SK-N-SH (cell line): ENCODE measurements around the gene DYNLT2B. TPM values are rescaled to one million over a fixed set of nuclear protein-coding genes. Genes with fewer than 3 reads are reported as not detected.

Source experiments
- CTCF ChIA-PET: fragments of 300-600, 350-600 bp; formaldehyde crosslinking; extraction: SDS; loops from one replicate; lab custom pipeline; 2021; lab: Yijun Ruan, JAX
- POLR2A ChIA-PET: fragments of 350-600 bp; sonication (Branson Sonifier 250); formaldehyde crosslinking; extraction: SDS; loops from one replicate; lab custom pipeline; 2020; ENCODE audit warnings: antibody characterized with exemption, inconsistent platforms; lab: Yijun Ruan, JAX
- DNase-seq: peaks from one replicate; pipeline ENCODE4 v3.0.0; 2012
- H2AFZ ChIP-seq: fragments of 200-600 bp; sonication (generic); 2 replicates; pipeline ENCODE4 v1.8.1; 2016; ENCODE audit warnings: antibody characterized with exemption, mild to moderate bottlenecking, low read depth
- H3F3A ChIP-seq: fragments of 200-600 bp; sonication (generic); replicated peaks from 2 replicates; pipeline ENCODE3; 2016; ENCODE audit warnings: antibody characterized with exemption, mild to moderate bottlenecking; ENCODE audit not compliant: insufficient read depth
- H3K27ac ChIP-seq, 2 experiments: fragments of 200-500 bp in 1 of 2; fragments of 200-600 bp in 1 of 2; sonication (Bioruptor generic) in 1 of 2; sonication (generic), shearing (Covaris generic) in 1 of 2; 2 replicates each; pipeline versions ENCODE4 v1.5.1 to v1.6.1; 2014 to 2016; ENCODE audit warnings: low read depth in 2 of 2, inconsistent platforms in 1 of 2, low read length in 1 of 2, mild to moderate bottlenecking in 1 of 2, mixed read lengths in 1 of 2
- H3K27me3 ChIP-seq: fragments of 200-600 bp; sonication (generic), shearing (Covaris generic); 2 replicates; pipeline ENCODE4 v1.6.1; 2016; ENCODE audit warnings: mixed run types; ENCODE audit not compliant: insufficient read depth
- H3K36me3 ChIP-seq, 2 experiments: fragments of 200-500 bp in 1 of 2; fragments of 200-600 bp in 1 of 2; sonication (Bioruptor generic) in 1 of 2; sonication (generic) in 1 of 2; replicated peaks in 1 of 2; 2 replicates each; pipeline versions ENCODE3 to v1.5.1; 2014 to 2016; ENCODE audit warnings: low read length in 1 of 2, mild to moderate bottlenecking in 1 of 2; ENCODE audit not compliant: insufficient read depth in 2 of 2, control insufficient read depth in 1 of 2
- H3K4me1 ChIP-seq, 2 experiments: fragments of 200-500 bp in 1 of 2; fragments of 200-600 bp in 1 of 2; sonication (Bioruptor generic) in 1 of 2; sonication (generic), shearing (Covaris generic) in 1 of 2; 2 replicates each; pipeline versions ENCODE4 v1.5.1 to v1.6.1; 2014 to 2016; ENCODE audit warnings: low read depth in 1 of 2, low read length in 1 of 2, mixed run types in 1 of 2; ENCODE audit not compliant: insufficient read depth in 2 of 2, control insufficient read depth in 1 of 2
- H3K4me2 ChIP-seq: fragments of 200-600 bp; sonication (generic), shearing (Covaris generic); 2 replicates; pipeline ENCODE4 v1.6.1; 2017; ENCODE audit warnings: mixed run types
- H3K4me3 ChIP-seq, 2 experiments: fragments of 200-500 bp in 1 of 2; fragments of 200-600 bp in 1 of 2; sonication (Bioruptor generic) in 1 of 2; sonication (generic), shearing (Covaris generic) in 1 of 2; 2 replicates each; pipeline versions ENCODE4 v1.5.1 to v1.8.1; 2014 to 2016; ENCODE audit warnings: low read depth in 2 of 2, inconsistent platforms in 1 of 2, low read length in 1 of 2, mild to moderate bottlenecking in 1 of 2, mixed read lengths in 1 of 2, moderate library complexity in 1 of 2
- H3K79me2 ChIP-seq: fragments of 200-600 bp; sonication (generic); 2 replicates; pipeline ENCODE4 v1.8.1; 2017; ENCODE audit warnings: mild to moderate bottlenecking; ENCODE audit not compliant: insufficient read depth
- H3K9ac ChIP-seq: fragments of 200-600 bp; sonication (generic); 2 replicates; pipeline ENCODE4 v1.6.1; 2017; ENCODE audit warnings: mixed run types
- H3K9me2 ChIP-seq: fragments of 200-600 bp; sonication (generic); 2 replicates; pipeline ENCODE4 v1.6.1; 2017; ENCODE audit warnings: mixed run types
- H3K9me3 ChIP-seq: fragments of 200-600 bp; sonication (generic); 2 replicates; pipeline ENCODE4 v1.6.1; 2017; ENCODE audit warnings: mixed run types, mild to moderate bottlenecking, moderate library complexity
- H4K20me1 ChIP-seq: fragments of 200-600 bp; sonication (generic); 2 replicates; pipeline ENCODE4 v1.6.1; 2017; ENCODE audit warnings: mild to moderate bottlenecking, mixed run types; ENCODE audit not compliant: insufficient read depth
- CHD2 ChIP-seq: fragments of 150-350 bp; IDR thresholded peaks from 2 replicates; pipeline ENCODE4 v1.6.1; 2018; ENCODE audit warnings: low read length; ENCODE audit not compliant: partially characterized antibody
- ELF1 ChIP-seq: IDR thresholded peaks from 2 replicates; pipeline ENCODE4 v1.4.0; 2012
- EP300 ChIP-seq, 2 experiments: IDR thresholded peaks; 2 replicates each; pipeline versions ENCODE4 v1.4.0 to v1.6.1; 2012; ENCODE audit warnings: borderline replicate concordance in 1 of 2, low read depth in 1 of 2, low read length in 1 of 2
- EZH2phosphoT487 ChIP-seq: fragments of 200-600 bp; sonication (generic); IDR thresholded peaks from 2 replicates; pipeline ENCODE4 v1.6.1; 2017; ENCODE audit warnings: low read depth, mixed run types, mild to moderate bottlenecking, antibody characterized with exemption, moderate library complexity, borderline replicate concordance
- JUND ChIP-seq: IDR thresholded peaks from 2 replicates; pipeline ENCODE4 v1.4.0; 2012
- MEF2A ChIP-seq: IDR thresholded peaks from 2 replicates; pipeline ENCODE4 v1.4.0; 2012; ENCODE audit warnings: low read depth, borderline replicate concordance
- MXI1 ChIP-seq: IDR thresholded peaks from 2 replicates; pipeline ENCODE4 v1.6.1; 2012; ENCODE audit warnings: mild to moderate bottlenecking, low read depth, low read length, improper control_type of control experiment
- NFIC ChIP-seq: IDR thresholded peaks from 2 replicates; pipeline ENCODE4 v1.4.0; 2012; ENCODE audit warnings: borderline replicate concordance
- NRF1 ChIP-seq: IDR thresholded peaks from 2 replicates; pipeline ENCODE4 v1.6.1; 2012; ENCODE audit warnings: low read depth, mild to moderate bottlenecking, low read length
- POLR2AphosphoS5 ChIP-seq: IDR thresholded peaks from 2 replicates; pipeline ENCODE4 v1.6.1; 2012; ENCODE audit warnings: low read depth, low read length
- RAD21 ChIP-seq: IDR thresholded peaks from 2 replicates; pipeline ENCODE4 v1.6.1; 2012; ENCODE audit warnings: mild to moderate bottlenecking, low read length
- RCOR1 ChIP-seq: fragments of 150-350 bp; IDR thresholded peaks from 2 replicates; pipeline ENCODE4 v1.6.1; 2017; ENCODE audit warnings: antibody characterized with exemption, low read length
- RXRA ChIP-seq: IDR thresholded peaks from 2 replicates; pipeline ENCODE4 v1.4.0; 2012; ENCODE audit warnings: low read depth, mild to moderate bottlenecking, borderline replicate concordance
- TAF1 ChIP-seq: IDR thresholded peaks from 2 replicates; pipeline ENCODE4 v1.6.1; 2012; ENCODE audit warnings: low read depth, mild to moderate bottlenecking, low read length, moderate library complexity, borderline replicate concordance
- TEAD4 ChIP-seq: IDR thresholded peaks from 2 replicates; pipeline ENCODE4 v1.4.0; 2012; ENCODE audit warnings: mild to moderate bottlenecking, borderline replicate concordance; ENCODE audit not compliant: insufficient read depth
- YY1 ChIP-seq: IDR thresholded peaks from 2 replicates; pipeline ENCODE4 v1.4.0; 2012; ENCODE audit warnings: low read depth, mild to moderate bottlenecking
- WGBS: methylation state at CpG from one replicate; pipeline ENCODE4 v1.1.6; 2017; ENCODE audit warnings: low lambda C conversion rate; 5-methylcytosine and 5-hydroxymethylcytosine counted together
- polyA plus RNA-seq, 3 experiments: library from polyadenylated mRNA; depleted of rRNA; stranded (reverse); fragments of >200 nt; gene quantifications; 2 replicates each; pipeline ENCODE4 v1.2.3, GENCODE V29; 2012
- TF ChIP-seq, protein P1 (sequence below): fragments of 150-350 bp; IDR thresholded peaks from 2 replicates; pipeline ENCODE4 v1.6.1; 2017; ENCODE audit warnings: antibody characterized with exemption, low read length, low read depth, borderline replicate concordance
- TF ChIP-seq, protein P2 (sequence below): fragments of 150-350 bp; IDR thresholded peaks from 2 replicates; pipeline ENCODE4 v1.6.1; 2016; ENCODE audit warnings: mild to moderate bottlenecking, low read depth, low read length
- TF ChIP-seq, protein P3 (sequence below): IDR thresholded peaks from 2 replicates; pipeline ENCODE4 v1.6.1; 2012; ENCODE audit warnings: mild to moderate bottlenecking, low read depth, low read length, moderate library complexity
- TF ChIP-seq, protein P4 (sequence below): fragments of 200-600 bp; sonication (generic); IDR thresholded peaks from 2 replicates; pipeline ENCODE4 v1.6.1; 2017; ENCODE audit warnings: antibody characterized with exemption, mild to moderate bottlenecking, moderate library complexity
- TF ChIP-seq, protein P5 (sequence below): IDR thresholded peaks from 2 replicates; pipeline ENCODE4 v1.4.0; 2012; ENCODE audit warnings: low read depth
- TF ChIP-seq, protein P6 (sequence below): IDR thresholded peaks from 2 replicates; pipeline ENCODE4 v1.4.0; 2012; ENCODE audit warnings: low read depth, borderline replicate concordance

Gene DYNLT2B
- polyA plus RNA-seq, 1 of the 3 experiments (the other 2 are of a cell fraction) = 31.7 TPM

DNA sequence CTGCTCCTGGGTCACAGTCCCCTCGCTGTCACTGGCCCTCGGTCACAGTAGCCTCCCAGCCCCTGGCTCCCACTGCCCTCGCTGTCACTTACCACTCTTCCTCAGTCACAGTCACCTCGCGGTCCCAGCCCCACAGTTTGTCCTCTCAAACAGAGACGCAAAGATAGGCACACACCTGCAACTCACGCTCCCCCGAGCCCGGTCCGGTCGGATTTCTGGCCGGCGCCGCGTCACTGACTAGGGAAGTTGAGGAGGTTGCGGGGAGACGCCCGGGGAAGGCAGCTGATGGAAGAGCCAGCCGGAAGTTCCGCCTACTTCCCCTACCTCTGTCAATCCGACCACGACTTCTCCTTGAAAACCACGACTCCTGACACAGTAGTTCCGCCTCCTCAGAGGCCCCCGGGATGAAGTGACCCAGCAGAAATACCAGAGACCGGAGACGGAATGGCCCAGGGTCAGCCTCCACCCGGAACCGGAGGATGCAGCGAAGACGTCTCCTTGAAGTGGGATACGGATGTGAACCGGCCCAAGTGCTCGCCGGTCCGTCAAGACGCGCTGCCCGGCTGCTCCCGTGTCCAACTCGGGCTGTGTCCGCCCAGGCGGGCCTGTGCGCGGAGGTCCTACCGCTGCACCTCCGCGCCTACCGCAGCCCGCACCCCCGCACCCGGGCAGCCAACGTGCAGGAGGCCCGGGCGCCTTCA lies 30.4 kb downstream of the DYNLT2B start, which contains the start of gene PCYT1A:
PCYT1A (minus strand) TSS at position 287 of the 701 bp plus-strand sequence. CDS start 17,195 bp downstream, outside the sequence.
- H3K4me2 ChIP-seq = peak within 1 kb of the TSS; percentile 88
- H3K4me1 ChIP-seq = peaks cover 0 to 4% of the 10 kb centered on the region in 2 experiments; a peak in 1 of 4 replicates
- peak within 1 kb of the TSS; percentile 74 to 87 for H3K4me3 ChIP-seq
- no peaks in the 10 kb centered on the region for H3K9me2 ChIP-seq
- H3K27ac ChIP-seq = peak within 1 kb of the TSS; percentile 82 to 90
- H3K9me3 ChIP-seq = no peaks in the 10 kb centered on the region
- 1% methylated on average over 32 of the region's 55 CpGs for whole genome bisulfite sequencing
- H3K9ac ChIP-seq = peak within 1 kb of the TSS; percentile 91
- ChIA-PET POLR2A (interaction anchor here (0.5 kb wide), 1 partner anchor 281 kb away, joined by 3 read pairs; the partner anchor contains the start of genes FBXO45 and WDR53), CTCF (interaction anchor here (1.0 kb wide), 1 partner anchor 206 kb away, joined by 3 read pairs; no protein-coding TSS in a partner anchor)
- H3K79me2 ChIP-seq = peaks cover 61% of the 10 kb centered on the region
- no peaks in the 10 kb centered on the region; the same call in 1 of the 2 replicates for H4K20me1 ChIP-seq
- peaks cover 19% of the 10 kb centered on the region for H3F3A ChIP-seq
- peak; percentile 93 for DNase-seq
- H3K36me3 ChIP-seq = peaks cover 3 to 6% of the 10 kb centered on the region in 2 experiments
- H3K27me3 ChIP-seq = no peaks in the 10 kb centered on the region
- peak within 1 kb of the TSS; percentile 84 for H2AFZ ChIP-seq
- TF ChIP-seq EZH2phosphoT487 (no peak), JUND (no peak), RCOR1 (no peak; the same call in 1 of the 2 replicates), TAF1 (peak; percentile 78), TEAD4 (no peak), MXI1 (peak; percentile 87), CHD2 (peak; percentile 77), NRF1 (no peak), POLR2AphosphoS5 (peak; percentile 90), EP300 (IDR thresholded peaks at IDR 0.05; ENCODE audit: borderline replicate concordance in 1 of 2, low read depth in 1 of 2, low read length in 1 of 2) (peak; percentile 32 to 59; a peak in 3 of 4 replicates), RAD21 (no peak), NFIC (no peak), RXRA (no peak), YY1 (peak; percentile 65; the same call in 1 of the 2 replicates), ELF1 (peak; percentile 80), MEF2A (no peak)
- TF ChIP-seq, protein P1, sequence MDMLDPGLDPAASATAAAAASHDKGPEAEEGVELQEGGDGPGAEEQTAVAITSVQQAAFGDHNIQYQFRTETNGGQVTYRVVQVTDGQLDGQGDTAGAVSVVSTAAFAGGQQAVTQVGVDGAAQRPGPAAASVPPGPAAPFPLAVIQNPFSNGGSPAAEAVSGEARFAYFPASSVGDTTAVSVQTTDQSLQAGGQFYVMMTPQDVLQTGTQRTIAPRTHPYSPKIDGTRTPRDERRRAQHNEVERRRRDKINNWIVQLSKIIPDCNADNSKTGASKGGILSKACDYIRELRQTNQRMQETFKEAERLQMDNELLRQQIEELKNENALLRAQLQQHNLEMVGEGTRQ = no peak
- TF ChIP-seq, protein P2, sequence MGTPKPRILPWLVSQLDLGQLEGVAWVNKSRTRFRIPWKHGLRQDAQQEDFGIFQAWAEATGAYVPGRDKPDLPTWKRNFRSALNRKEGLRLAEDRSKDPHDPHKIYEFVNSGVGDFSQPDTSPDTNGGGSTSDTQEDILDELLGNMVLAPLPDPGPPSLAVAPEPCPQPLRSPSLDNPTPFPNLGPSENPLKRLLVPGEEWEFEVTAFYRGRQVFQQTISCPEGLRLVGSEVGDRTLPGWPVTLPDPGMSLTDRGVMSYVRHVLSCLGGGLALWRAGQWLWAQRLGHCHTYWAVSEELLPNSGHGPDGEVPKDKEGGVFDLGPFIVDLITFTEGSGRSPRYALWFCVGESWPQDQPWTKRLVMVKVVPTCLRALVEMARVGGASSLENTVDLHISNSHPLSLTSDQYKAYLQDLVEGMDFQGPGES = peak; percentile 17; the same call in 1 of the 2 replicates
- TF ChIP-seq, protein P3, sequence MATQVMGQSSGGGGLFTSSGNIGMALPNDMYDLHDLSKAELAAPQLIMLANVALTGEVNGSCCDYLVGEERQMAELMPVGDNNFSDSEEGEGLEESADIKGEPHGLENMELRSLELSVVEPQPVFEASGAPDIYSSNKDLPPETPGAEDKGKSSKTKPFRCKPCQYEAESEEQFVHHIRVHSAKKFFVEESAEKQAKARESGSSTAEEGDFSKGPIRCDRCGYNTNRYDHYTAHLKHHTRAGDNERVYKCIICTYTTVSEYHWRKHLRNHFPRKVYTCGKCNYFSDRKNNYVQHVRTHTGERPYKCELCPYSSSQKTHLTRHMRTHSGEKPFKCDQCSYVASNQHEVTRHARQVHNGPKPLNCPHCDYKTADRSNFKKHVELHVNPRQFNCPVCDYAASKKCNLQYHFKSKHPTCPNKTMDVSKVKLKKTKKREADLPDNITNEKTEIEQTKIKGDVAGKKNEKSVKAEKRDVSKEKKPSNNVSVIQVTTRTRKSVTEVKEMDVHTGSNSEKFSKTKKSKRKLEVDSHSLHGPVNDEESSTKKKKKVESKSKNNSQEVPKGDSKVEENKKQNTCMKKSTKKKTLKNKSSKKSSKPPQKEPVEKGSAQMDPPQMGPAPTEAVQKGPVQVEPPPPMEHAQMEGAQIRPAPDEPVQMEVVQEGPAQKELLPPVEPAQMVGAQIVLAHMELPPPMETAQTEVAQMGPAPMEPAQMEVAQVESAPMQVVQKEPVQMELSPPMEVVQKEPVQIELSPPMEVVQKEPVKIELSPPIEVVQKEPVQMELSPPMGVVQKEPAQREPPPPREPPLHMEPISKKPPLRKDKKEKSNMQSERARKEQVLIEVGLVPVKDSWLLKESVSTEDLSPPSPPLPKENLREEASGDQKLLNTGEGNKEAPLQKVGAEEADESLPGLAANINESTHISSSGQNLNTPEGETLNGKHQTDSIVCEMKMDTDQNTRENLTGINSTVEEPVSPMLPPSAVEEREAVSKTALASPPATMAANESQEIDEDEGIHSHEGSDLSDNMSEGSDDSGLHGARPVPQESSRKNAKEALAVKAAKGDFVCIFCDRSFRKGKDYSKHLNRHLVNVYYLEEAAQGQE = peak; percentile 53; the same call in 1 of the 2 replicates
- TF ChIP-seq, protein P4, sequence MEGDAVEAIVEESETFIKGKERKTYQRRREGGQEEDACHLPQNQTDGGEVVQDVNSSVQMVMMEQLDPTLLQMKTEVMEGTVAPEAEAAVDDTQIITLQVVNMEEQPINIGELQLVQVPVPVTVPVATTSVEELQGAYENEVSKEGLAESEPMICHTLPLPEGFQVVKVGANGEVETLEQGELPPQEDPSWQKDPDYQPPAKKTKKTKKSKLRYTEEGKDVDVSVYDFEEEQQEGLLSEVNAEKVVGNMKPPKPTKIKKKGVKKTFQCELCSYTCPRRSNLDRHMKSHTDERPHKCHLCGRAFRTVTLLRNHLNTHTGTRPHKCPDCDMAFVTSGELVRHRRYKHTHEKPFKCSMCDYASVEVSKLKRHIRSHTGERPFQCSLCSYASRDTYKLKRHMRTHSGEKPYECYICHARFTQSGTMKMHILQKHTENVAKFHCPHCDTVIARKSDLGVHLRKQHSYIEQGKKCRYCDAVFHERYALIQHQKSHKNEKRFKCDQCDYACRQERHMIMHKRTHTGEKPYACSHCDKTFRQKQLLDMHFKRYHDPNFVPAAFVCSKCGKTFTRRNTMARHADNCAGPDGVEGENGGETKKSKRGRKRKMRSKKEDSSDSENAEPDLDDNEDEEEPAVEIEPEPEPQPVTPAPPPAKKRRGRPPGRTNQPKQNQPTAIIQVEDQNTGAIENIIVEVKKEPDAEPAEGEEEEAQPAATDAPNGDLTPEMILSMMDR = no peak
- TF ChIP-seq, protein P5, sequence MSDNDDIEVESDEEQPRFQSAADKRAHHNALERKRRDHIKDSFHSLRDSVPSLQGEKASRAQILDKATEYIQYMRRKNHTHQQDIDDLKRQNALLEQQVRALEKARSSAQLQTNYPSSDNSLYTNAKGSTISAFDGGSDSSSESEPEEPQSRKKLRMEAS = peak; percentile 79; the same call in 1 of the 2 replicates
- TF ChIP-seq, protein P6, sequence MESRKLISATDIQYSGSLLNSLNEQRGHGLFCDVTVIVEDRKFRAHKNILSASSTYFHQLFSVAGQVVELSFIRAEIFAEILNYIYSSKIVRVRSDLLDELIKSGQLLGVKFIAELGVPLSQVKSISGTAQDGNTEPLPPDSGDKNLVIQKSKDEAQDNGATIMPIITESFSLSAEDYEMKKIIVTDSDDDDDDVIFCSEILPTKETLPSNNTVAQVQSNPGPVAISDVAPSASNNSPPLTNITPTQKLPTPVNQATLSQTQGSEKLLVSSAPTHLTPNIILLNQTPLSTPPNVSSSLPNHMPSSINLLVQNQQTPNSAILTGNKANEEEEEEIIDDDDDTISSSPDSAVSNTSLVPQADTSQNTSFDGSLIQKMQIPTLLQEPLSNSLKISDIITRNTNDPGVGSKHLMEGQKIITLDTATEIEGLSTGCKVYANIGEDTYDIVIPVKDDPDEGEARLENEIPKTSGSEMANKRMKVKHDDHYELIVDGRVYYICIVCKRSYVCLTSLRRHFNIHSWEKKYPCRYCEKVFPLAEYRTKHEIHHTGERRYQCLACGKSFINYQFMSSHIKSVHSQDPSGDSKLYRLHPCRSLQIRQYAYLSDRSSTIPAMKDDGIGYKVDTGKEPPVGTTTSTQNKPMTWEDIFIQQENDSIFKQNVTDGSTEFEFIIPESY = no peak; the same call in 1 of the 2 replicates
